ENCODE measurements around the gene SLC28A3.
"Not testable (repeated sequence)": the region's sequence is repeated elsewhere in the genome, so short reads cannot be mapped to it uniquely, and the experiment has no call there.

SLC28A3 gene, protein sequence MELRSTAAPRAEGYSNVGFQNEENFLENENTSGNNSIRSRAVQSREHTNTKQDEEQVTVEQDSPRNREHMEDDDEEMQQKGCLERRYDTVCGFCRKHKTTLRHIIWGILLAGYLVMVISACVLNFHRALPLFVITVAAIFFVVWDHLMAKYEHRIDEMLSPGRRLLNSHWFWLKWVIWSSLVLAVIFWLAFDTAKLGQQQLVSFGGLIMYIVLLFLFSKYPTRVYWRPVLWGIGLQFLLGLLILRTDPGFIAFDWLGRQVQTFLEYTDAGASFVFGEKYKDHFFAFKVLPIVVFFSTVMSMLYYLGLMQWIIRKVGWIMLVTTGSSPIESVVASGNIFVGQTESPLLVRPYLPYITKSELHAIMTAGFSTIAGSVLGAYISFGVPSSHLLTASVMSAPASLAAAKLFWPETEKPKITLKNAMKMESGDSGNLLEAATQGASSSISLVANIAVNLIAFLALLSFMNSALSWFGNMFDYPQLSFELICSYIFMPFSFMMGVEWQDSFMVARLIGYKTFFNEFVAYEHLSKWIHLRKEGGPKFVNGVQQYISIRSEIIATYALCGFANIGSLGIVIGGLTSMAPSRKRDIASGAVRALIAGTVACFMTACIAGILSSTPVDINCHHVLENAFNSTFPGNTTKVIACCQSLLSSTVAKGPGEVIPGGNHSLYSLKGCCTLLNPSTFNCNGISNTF

GRCh38 chr9:84340535-84340934, at the start of gene SLC28A3:
TSS of gene SLC28A3 (minus strand) at chr9:84340758. CDS start at chr9:84340633, 125 bp downstream.
- no peak within 1 kb of the TSS for H3K4me3 ChIP-seq (ENCODE audit: low read depth, low read length)

DNA sequence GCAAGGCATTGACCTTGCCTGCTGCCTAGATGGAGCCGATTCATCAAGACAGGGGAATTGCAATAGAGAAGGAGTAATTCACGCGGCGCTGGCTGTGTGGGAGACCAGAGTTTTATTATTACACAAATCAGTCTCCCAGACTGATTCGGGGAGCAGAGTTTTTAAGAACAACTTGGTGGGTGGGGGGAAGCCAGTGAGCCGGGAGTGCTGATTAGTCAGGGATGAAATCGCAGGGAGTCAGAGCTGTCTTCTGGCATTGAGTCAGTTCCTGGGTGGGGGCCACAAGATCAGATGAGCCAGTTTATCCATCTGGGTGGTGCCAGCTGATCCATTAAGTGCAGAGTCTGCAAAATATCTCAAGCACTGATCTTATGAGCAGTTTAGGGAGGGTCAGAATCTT, 49.7 kb upstream of the SLC28A3 start:
- H3K4me3 ChIP-seq (ENCODE audit: low read depth, low read length): not testable (repeated sequence)

GRCh38 chr9:84387821-84388220, 47.3 kb upstream of the SLC28A3 start:
- no peak overlapping the region for H3K4me3 ChIP-seq (ENCODE audit: low read depth, low read length)

DNA sequence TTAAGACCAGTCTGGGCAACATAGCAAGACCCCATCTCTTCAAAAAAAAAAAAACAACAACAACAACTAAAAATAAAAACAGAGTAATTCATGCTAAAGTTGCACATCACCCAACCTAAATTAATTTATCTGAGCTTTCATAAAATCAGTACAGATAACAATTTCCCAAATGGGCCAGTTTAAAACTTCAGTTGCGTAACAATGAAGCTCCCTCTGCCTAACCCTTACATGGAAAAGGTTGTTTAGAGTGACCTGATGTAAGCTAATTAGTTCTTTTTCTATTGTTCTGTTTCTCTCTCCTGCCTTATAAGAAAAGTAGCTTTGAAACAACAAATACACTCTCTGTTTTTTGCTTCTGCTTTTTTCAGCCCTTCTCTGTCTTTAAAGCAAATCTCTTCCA, 46.2 kb upstream of the SLC28A3 start:
- H3K4me3 ChIP-seq (ENCODE audit: low read depth, low read length): no peak overlapping the region

GRCh38 chr9:84385386-84386040, 45.0 kb upstream of the SLC28A3 start:
- no peak overlapping the region for H3K4me3 ChIP-seq (ENCODE audit: low read depth, low read length)

GRCh38 chr9:84384617-84385016, 44.1 kb upstream of the SLC28A3 start:
- no peak overlapping the region for H3K4me3 ChIP-seq (ENCODE audit: low read depth, low read length)

GRCh38 chr9:84383178-84383577, 42.6 kb upstream of the SLC28A3 start:
- no peak overlapping the region for H3K4me3 ChIP-seq (ENCODE audit: low read depth, low read length)

GRCh38 chr9:84382720-84383119, 42.2 kb upstream of the SLC28A3 start:
- no peak overlapping the region for H3K4me3 ChIP-seq (ENCODE audit: low read depth, low read length)

- H3K4me3 ChIP-seq (ENCODE audit: low read depth, low read length): no peak overlapping the region
Measured at GRCh38 chr9:84381508-84381907, 41.0 kb upstream of the SLC28A3 start.

GRCh38 chr9:84379740-84380139, 39.2 kb upstream of the SLC28A3 start:
- no peak overlapping the region for H3K4me3 ChIP-seq (ENCODE audit: low read depth, low read length)

DNA sequence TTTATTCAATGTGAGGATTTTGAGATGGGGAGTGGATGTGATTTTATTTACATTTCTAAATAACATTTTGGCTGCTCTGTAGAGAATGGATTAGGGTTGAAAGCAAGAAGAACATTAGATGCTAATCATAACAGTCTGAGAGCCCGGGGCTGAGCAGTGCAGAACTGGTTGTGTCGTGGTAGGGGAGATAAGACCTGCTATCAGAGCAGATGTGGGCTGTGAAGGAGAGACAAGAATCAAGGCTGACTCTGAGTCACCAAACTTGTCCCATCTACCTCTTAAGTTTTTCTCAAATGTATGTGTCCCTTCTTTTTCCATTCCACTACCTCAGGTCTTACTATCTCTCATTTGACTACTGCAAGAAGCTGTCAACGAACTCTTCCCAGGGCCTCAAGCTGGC, 35.4 kb upstream of the SLC28A3 start:
- no peak overlapping the region for H3K4me3 ChIP-seq (ENCODE audit: low read depth, low read length)

DNA sequence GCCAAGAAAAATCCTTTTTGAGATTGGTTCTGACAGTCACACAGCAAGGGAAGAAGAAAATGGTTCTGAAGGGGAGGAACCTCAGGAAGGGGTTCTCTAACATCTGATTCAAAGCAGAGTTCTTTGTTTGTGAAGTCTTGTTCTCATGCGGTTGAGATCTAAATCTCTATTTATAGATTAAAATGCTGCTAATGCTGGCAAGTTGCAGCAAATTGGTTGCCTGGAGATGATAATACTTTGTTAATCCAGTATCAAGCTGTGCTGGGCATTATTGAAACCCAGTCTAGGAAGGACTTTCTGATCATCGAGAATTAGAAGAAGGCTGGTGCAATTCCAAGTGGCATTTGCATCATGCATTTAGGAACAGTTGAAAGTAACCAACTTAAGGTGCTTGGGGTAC, 34.0 kb upstream of the SLC28A3 start:
- H3K4me3 ChIP-seq (ENCODE audit: low read depth, low read length): no peak overlapping the region

DNA sequence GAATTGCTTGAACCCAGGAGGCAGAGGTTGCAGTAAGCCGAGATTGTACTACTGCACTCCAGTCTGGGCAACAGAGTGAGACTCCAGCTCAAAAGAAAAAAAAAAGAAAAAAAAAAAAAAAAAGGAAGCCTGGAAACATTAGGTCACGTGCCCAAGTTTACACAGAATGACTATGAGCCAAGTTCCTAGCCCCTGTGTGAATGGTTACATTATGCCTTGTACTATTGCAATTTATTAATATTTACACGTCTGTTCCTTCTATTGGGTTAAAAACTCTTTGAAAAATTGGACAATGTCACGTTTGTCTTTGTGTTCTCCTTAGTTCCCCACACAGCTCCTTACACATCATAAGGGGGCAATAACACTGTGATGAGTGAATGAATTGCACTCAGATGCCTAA, 33.5 kb upstream of the SLC28A3 start:
- H3K4me3 ChIP-seq (ENCODE audit: low read depth, low read length): no peak overlapping the region

- H3K4me3 ChIP-seq (ENCODE audit: low read depth, low read length): no peak overlapping the region
Measured at GRCh38 chr9:84371737-84372136, 31.2 kb upstream of the SLC28A3 start.

- H3K4me3 ChIP-seq (ENCODE audit: low read depth, low read length): no peak overlapping the region
Measured at GRCh38 chr9:84368601-84369000, 28.0 kb upstream of the SLC28A3 start.

- not testable (repeated sequence) for H3K4me3 ChIP-seq (ENCODE audit: low read depth, low read length)
Measured at GRCh38 chr9:84367726-84368125, 27.2 kb upstream of the SLC28A3 start.

GRCh38 chr9:84366683-84367082, 26.1 kb upstream of the SLC28A3 start:
- H3K4me3 ChIP-seq (ENCODE audit: low read depth, low read length): no peak overlapping the region

GRCh38 chr9:84364894-84365490, 24.4 kb upstream of the SLC28A3 start:
- H3K4me3 ChIP-seq (ENCODE audit: low read depth, low read length): not testable (repeated sequence)

- no peak overlapping the region for H3K4me3 ChIP-seq (ENCODE audit: low read depth, low read length)
Measured at GRCh38 chr9:84361645-84362044, 21.1 kb upstream of the SLC28A3 start.

DNA sequence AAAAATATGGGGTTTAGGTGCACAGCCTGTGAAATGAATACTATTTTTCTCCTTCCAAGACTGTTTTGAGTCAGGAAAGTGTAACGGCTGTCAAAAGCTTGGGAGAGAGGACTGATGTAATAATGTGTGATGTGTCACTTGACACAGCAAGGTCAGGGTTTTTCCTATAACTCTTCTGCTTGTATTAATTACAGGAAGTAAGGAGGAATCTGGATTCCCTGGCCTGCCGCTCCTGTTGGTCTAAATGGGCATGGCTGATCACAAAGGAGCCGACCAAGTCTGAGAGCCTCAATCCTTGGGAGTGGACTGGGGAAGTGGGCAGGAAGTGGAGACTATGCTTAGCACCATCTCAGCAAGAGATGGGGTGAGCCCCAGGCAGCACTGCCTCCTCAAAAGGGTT, 16.7 kb upstream of the SLC28A3 start:
- H3K4me3 ChIP-seq (ENCODE audit: low read depth, low read length): no peak overlapping the region

GRCh38 chr9:84354035-84354434, 13.5 kb upstream of the SLC28A3 start:
- no peak overlapping the region for H3K4me3 ChIP-seq (ENCODE audit: low read depth, low read length)
